ENCODE measurements around the gene PAX6. TPM values are rescaled to one million over a fixed set of nuclear protein-coding genes. Genes with fewer than 3 reads are reported as not detected.

Gene PAX6
- polyA plus RNA-seq, 3 donors from 2014 or later = not detected

DNA sequence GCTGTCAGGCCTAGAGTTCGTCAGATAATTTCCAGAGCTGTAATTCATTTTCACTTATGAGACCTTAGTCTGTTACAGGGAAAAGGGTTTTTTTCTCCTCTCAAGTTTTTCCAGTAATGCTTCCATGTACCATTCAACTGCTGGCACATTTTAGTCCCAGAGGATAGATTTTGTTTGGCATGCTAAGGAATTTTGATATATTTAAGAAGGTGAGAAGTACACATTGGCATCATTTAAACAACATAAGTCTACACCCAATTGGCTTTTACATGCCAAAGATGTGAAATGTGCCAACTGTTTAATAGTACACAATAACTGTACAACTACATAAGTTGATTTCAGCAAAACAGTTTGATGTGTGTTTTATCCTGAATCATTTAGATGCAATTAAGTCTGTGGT, 71.0 kb downstream of the PAX6 start:
- Mint-ChIP-seq H3K27me3 (ENCODE audit: low read depth in 3 of 3) (peaks cover 2 to 6% (median 2%) of the 10 kb centered on the region in 3 donors), H3K4me1 (no peaks in the 10 kb centered on the region), H3K4me3 (no peak overlapping the region), H3K36me3 (peaks cover under 1 to 10% (median 7%) of the 10 kb centered on the region in 3 donors), H3K27ac (no peak overlapping the region), H3K9me3 (peaks cover 15 to 51% (median 33%) of the 10 kb centered on the region in 6 donors)
- no peak for DNase-seq

All from immature natural killer cell (primary cell).